ENCODE results near the gene DPYD. TPM values are rescaled to one million over a fixed set of nuclear protein-coding genes. Genes with fewer than 3 reads are reported as not detected.

Gene DPYD
- total and polyA plus RNA-seq, 8 donors: 2.7 to 24.5 (median 9.4) TPM

- Histone ChIP-seq H3K9me3 (no peaks in the 10 kb centered on the region), H3K4me3 (no peak overlapping the region), H3K27ac (no peak overlapping the region), H3K27me3 (no peaks in the 10 kb centered on the region), H3K4me1 (no peaks in the 10 kb centered on the region), H3K36me3 (no peaks in the 10 kb centered on the region)
- intact Hi-C loops (cut with DNase I): no loop called here
- no peak for ATAC-seq
- TF ChIP-seq CTCF (IDR thresholded peaks at IDR 0.05): no peak
- FAIRE-seq: peak; percentile 59
- no peak for DNase-seq
Measured at GRCh38 chr1:97151651-97152050, 769.2 kb downstream of the DPYD start.

GRCh38 chr1:97145321-97145956 lies 775.4 kb downstream of the DPYD start:
- no peak for ATAC-seq
- H3K9me3 ChIP-seq: no peaks in the 10 kb centered on the region
- FAIRE-seq: no peak
- no peaks in the 10 kb centered on the region for H3K36me3 ChIP-seq
- intact Hi-C loops (cut with DNase I): no loop called here
- DNase-seq: no peak
- H3K4me3 ChIP-seq: no peak overlapping the region
- H3K27me3 ChIP-seq: no peaks in the 10 kb centered on the region
- WGBS, 2 donors: 75 to 81% methylated on average over 6 of the region's 6 CpGs
- no peak overlapping the region for H3K27ac ChIP-seq
- no peaks in the 10 kb centered on the region for H3K4me1 ChIP-seq
- TF ChIP-seq CTCF (IDR thresholded peaks at IDR 0.05): no peak

DNA sequence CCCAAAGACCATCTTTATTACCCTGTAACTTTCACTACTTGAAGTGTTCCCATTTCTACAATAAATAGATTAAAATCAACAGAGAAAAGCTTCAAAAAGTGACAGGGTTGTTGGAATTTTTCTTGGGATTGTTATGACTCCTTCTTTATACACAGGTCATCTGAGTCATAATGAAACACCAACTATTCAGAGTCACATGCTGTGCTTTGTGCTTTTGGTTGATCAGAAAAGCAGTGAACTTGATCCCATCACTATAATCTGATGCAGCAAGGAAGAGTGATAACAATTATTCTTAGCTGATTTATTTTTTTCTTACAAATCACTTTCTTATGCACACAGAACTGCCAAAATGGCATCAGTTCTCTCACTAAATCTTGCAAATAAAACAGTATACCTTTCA lies 776.3 kb downstream of the DPYD start:
- H3K27me3 ChIP-seq: no peaks in the 10 kb centered on the region
- no peak for DNase-seq
- H3K4me3 ChIP-seq: no peak overlapping the region
- H3K9me3 ChIP-seq: no peaks in the 10 kb centered on the region
- no peak for TF ChIP-seq CTCF (IDR thresholded peaks at IDR 0.05)
- intact Hi-C loops (cut with DNase I): no loop called here
- no peaks in the 10 kb centered on the region for H3K4me1 ChIP-seq
- no peak for FAIRE-seq
- ATAC-seq: no peak
- H3K27ac ChIP-seq: no peak overlapping the region
- no peaks in the 10 kb centered on the region for H3K36me3 ChIP-seq

GRCh38 chr1:97143236-97143882 lies 777.5 kb downstream of the DPYD start:
- Histone ChIP-seq H3K27ac (no peak overlapping the region), H3K4me1 (peaks cover 0 to 7% (median 0%) of the 10 kb centered on the region in 3 donors), H3K9me3 (no peaks in the 10 kb centered on the region), H3K4me3 (no peak overlapping the region), H3K36me3 (no peaks in the 10 kb centered on the region), H3K27me3 (no peaks in the 10 kb centered on the region)
- DNase-seq: no peak
- WGBS, 2 donors: 89 to 97% methylated on average over 2 of the region's 2 CpGs
- no peak for FAIRE-seq
- no peak for TF ChIP-seq CTCF (IDR thresholded peaks at IDR 0.05)
- intact Hi-C loops (cut with DNase I): no loop called here
- ATAC-seq: no peak

- no peak overlapping the region for H3K4me3 ChIP-seq
- H3K4me1 ChIP-seq: peaks cover 0 to 7% (median 0%) of the 10 kb centered on the region in 3 donors
- no peak for TF ChIP-seq CTCF (IDR thresholded peaks at IDR 0.05)
- 82 to 88% methylated on average over 3 of the region's 3 CpGs for WGBS, 2 donors
- no peaks in the 10 kb centered on the region for H3K36me3 ChIP-seq
- intact Hi-C loops (cut with DNase I): no loop called here
- H3K27ac ChIP-seq: no peak overlapping the region
- ATAC-seq: no peak
- H3K9me3 ChIP-seq: no peaks in the 10 kb centered on the region
- H3K27me3 ChIP-seq: no peaks in the 10 kb centered on the region
- FAIRE-seq: no peak
- DNase-seq: no peak
Measured at GRCh38 chr1:97140611-97141010, 780.2 kb downstream of the DPYD start.

Measured in pancreas (tissue), 10 donors.